Nucleus accumbens (tissue), 56 donors: ENCODE measurements around the gene FAM184B.

ENCODE experiments used
- DNase-seq, 56 donors: peaks; one replicate each; lab custom pipeline; 2025; lab: John Stamatoyannopoulos, UW

The FAM184B gene

GRCh38 chr4:17778431-17778830 lies 3.0 kb downstream of the FAM184B start:
- no peak for DNase-seq

- no peak for DNase-seq
These were observed 8.2 kb downstream of the FAM184B start for GRCh38 chr4:17773135-17773698.

- DNase-seq: no peak
These were observed 10.0 kb downstream of the FAM184B start for GRCh38 chr4:17771284-17771908.

- DNase-seq: no peak
These were observed 10.6 kb downstream of the FAM184B start for GRCh38 chr4:17770845-17771244.

- DNase-seq: no peak
These were observed 11.8 kb downstream of the FAM184B start for GRCh38 chr4:17769406-17770174.

- no peak for DNase-seq
These were observed 14.5 kb downstream of the FAM184B start for GRCh38 chr4:17766826-17767458.

GRCh38 chr4:17765514-17766286 lies 15.7 kb downstream of the FAM184B start:
- DNase-seq: no peak

GRCh38 chr4:17763931-17764330 lies 17.5 kb downstream of the FAM184B start:
- no peak for DNase-seq

- no peak for DNase-seq
These were observed 18.0 kb downstream of the FAM184B start for GRCh38 chr4:17763416-17763815.

- DNase-seq: no peak
These were observed 18.7 kb downstream of the FAM184B start for GRCh38 chr4:17762726-17763125.

- DNase-seq: no peak
These were observed 20.4 kb downstream of the FAM184B start for GRCh38 chr4:17761062-17761461.

- no peak for DNase-seq
These were observed 20.8 kb downstream of the FAM184B start for GRCh38 chr4:17760626-17761025.

- no peak for DNase-seq
These were observed 22.9 kb downstream of the FAM184B start for GRCh38 chr4:17758485-17758884.

GRCh38 chr4:17757621-17758020 lies 23.8 kb downstream of the FAM184B start:
- DNase-seq: no peak

- DNase-seq: no peak
These were observed 27.8 kb downstream of the FAM184B start for GRCh38 chr4:17753646-17754045.

- DNase-seq: no peak
These were observed 40.7 kb downstream of the FAM184B start for GRCh38 chr4:17740702-17741101.

- DNase-seq: no peak
These were observed 44.9 kb downstream of the FAM184B start for GRCh38 chr4:17736484-17736883.

GRCh38 chr4:17726911-17727310 lies 54.5 kb downstream of the FAM184B start:
- no peak for DNase-seq

- no peak for DNase-seq
These were observed 57.8 kb downstream of the FAM184B start for GRCh38 chr4:17723648-17724047.

- DNase-seq: peak in 24 of 56 donors; percentile 10 to 66 (median 38)
These were observed 59.1 kb downstream of the FAM184B start for GRCh38 chr4:17722356-17722700.
